Hepatocyte (in vitro differentiated cells): ENCODE data around the gene MAPK14. TPM values are rescaled to one million over a fixed set of nuclear protein-coding genes. Genes with fewer than 3 reads are reported as not detected.

Experiments used
- DNase-seq: peaks from one replicate; pipeline ENCODE4 v3.0.0-alpha.2; 2016; ENCODE audit warnings: low spot score
- H2AFZ ChIP-seq: fragments of 200-600 bp; sonication (generic); 2 replicates; pipeline ENCODE4 v1.6.0; 2016; ENCODE audit warnings: antibody characterized with exemption, mild to moderate bottlenecking
- H3K27ac ChIP-seq: fragments of 200-600 bp; sonication (generic); 2 replicates; pipeline ENCODE4 v1.5.1; 2016; ENCODE audit warnings: mild to moderate bottlenecking
- H3K27me3 ChIP-seq: fragments of 200-600 bp; sonication (generic); 2 replicates; pipeline ENCODE4 v1.6.1; 2016
- H3K36me3 ChIP-seq: fragments of 200-600 bp; sonication (generic); replicated peaks from 2 replicates; pipeline ENCODE4 v1.5.1; 2016; ENCODE audit warnings: low read depth; ENCODE audit not compliant: insufficient read depth
- H3K4me1 ChIP-seq: fragments of 200-600 bp; sonication (generic); 2 replicates; pipeline ENCODE4 v1.5.1; 2016; ENCODE audit warnings: mild to moderate bottlenecking, moderate library complexity; ENCODE audit not compliant: insufficient read depth
- H3K4me2 ChIP-seq: fragments of 200-600 bp; sonication (generic); 2 replicates; pipeline ENCODE4 v1.6.0; 2016
- H3K4me3 ChIP-seq: fragments of 200-600 bp; sonication (generic); 2 replicates; pipeline ENCODE4 v1.5.1; 2016; ENCODE audit warnings: mild to moderate bottlenecking
- H3K79me2 ChIP-seq: fragments of 200-600 bp; sonication (generic); 2 replicates; pipeline ENCODE4 v1.6.0; 2017; ENCODE audit warnings: mild to moderate bottlenecking
- H3K9me2 ChIP-seq: fragments of 200-600 bp; sonication (generic); replicated peaks from 2 replicates; pipeline ENCODE4 v1.6.0; 2017; ENCODE audit warnings: mild to moderate bottlenecking; ENCODE audit not compliant: insufficient read depth
- H3K9me3 ChIP-seq: fragments of 200-600 bp; sonication (generic); 2 replicates; pipeline ENCODE4 v1.5.1; 2016; ENCODE audit warnings: low read depth, mild to moderate bottlenecking
- H4K20me1 ChIP-seq: fragments of 200-600 bp; sonication (generic); 2 replicates; pipeline ENCODE4 v1.6.0; 2016; ENCODE audit warnings: mild to moderate bottlenecking; ENCODE audit not compliant: insufficient read depth, poor library complexity, severe bottlenecking
- EZH2 ChIP-seq: fragments of 200-600 bp; sonication (generic); IDR thresholded peaks from 2 replicates; pipeline ENCODE4 v1.6.1; 2016; ENCODE audit warnings: antibody characterized with exemption, mild to moderate bottlenecking, borderline replicate concordance
- EZH2phosphoT487 ChIP-seq: fragments of 200-600 bp; sonication (generic); IDR thresholded peaks from one replicate; pipeline ENCODE4 v1.6.1; 2018; ENCODE audit warnings: antibody characterized with exemption, mild to moderate bottlenecking, low read depth, moderate library complexity; ENCODE audit not compliant: unreplicated experiment, severe bottlenecking
- WGBS: methylation state at CpG from one replicate; pipeline ENCODE4 v1.1.6; 2016; ENCODE audit warnings: low lambda C conversion rate; ENCODE audit errors: missing lambda C conversion rate; 5-methylcytosine and 5-hydroxymethylcytosine counted together
- polyA plus RNA-seq: library from polyadenylated mRNA; unstranded; fragments of >200 nt; fragmentation: Nextera tagmentation; extraction: Ambion mirVana; gene quantifications from 2 replicates; pipeline ENCODE4 v1.2.1, GENCODE V29; 2016
- total RNA-seq: library from RNA; depleted of rRNA; stranded (reverse); fragments of >200 nt; gene quantifications from 2 replicates; pipeline ENCODE4 v1.2.3, GENCODE V29; 2014
- TF ChIP-seq, protein P1 (sequence below): fragments of 200-600 bp; sonication (generic); IDR thresholded peaks from 2 replicates; pipeline ENCODE4 v1.5.1; 2016; ENCODE audit warnings: antibody characterized with exemption, mild to moderate bottlenecking; ENCODE audit not compliant: poor library complexity

Gene MAPK14
- total and polyA plus RNA-seq, 2 experiments from 2014 or later = 46.8 to 86.5 TPM

- Histone ChIP-seq H2AFZ (no peak overlapping the region), H4K20me1 (peaks cover 8% of the 10 kb centered on the region), H3K4me3 (no peak overlapping the region), H3K4me1 (peaks cover 5% of the 10 kb centered on the region), H3K79me2 (peaks cover 24% of the 10 kb centered on the region), H3K27ac (peak overlapping the region; percentile 11), H3K27me3 (no peaks in the 10 kb centered on the region), H3K9me2 (no peaks in the 10 kb centered on the region), H3K36me3 (no peaks in the 10 kb centered on the region), H3K4me2 (no peak overlapping the region), H3K9me3 (no peaks in the 10 kb centered on the region)
- WGBS = 79% methylated on average over 1 of the region's 1 CpG
- no peak for DNase-seq
- TF ChIP-seq EZH2 (no peak), EZH2phosphoT487 (no peak)
- TF ChIP-seq, protein P1, sequence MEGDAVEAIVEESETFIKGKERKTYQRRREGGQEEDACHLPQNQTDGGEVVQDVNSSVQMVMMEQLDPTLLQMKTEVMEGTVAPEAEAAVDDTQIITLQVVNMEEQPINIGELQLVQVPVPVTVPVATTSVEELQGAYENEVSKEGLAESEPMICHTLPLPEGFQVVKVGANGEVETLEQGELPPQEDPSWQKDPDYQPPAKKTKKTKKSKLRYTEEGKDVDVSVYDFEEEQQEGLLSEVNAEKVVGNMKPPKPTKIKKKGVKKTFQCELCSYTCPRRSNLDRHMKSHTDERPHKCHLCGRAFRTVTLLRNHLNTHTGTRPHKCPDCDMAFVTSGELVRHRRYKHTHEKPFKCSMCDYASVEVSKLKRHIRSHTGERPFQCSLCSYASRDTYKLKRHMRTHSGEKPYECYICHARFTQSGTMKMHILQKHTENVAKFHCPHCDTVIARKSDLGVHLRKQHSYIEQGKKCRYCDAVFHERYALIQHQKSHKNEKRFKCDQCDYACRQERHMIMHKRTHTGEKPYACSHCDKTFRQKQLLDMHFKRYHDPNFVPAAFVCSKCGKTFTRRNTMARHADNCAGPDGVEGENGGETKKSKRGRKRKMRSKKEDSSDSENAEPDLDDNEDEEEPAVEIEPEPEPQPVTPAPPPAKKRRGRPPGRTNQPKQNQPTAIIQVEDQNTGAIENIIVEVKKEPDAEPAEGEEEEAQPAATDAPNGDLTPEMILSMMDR = no peak
Observed at GRCh38 chr6:36025260-36025931, 2.2 kb upstream of the MAPK14 start.

DNA sequence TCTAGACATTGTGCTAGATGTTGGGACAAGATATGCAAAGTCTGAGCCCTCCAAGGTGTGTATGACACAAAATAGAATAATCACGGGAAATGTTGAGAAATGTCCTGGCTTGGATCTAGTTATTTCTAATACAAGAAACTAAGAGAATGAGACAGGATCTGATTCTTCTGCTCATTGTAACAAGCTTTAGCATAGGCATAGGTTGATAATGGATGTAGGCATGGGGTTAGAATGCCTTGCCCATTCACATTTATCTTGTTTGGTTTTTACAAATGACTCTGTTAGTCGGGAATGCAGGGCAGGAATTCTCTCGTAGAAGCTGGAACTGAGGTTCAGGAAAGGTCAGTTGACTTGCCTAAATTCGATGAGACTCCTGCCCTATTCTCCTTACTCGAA is 1.7 kb upstream of the MAPK14 start:
- Histone ChIP-seq H3K36me3 (no peaks in the 10 kb centered on the region), H3K9me2 (no peaks in the 10 kb centered on the region), H3K9me3 (no peaks in the 10 kb centered on the region), H2AFZ (no peak overlapping the region), H4K20me1 (peaks cover 12% of the 10 kb centered on the region), H3K79me2 (peaks cover 29% of the 10 kb centered on the region), H3K4me3 (no peak overlapping the region), H3K4me2 (no peak overlapping the region), H3K27ac (peak overlapping the region; percentile 11), H3K27me3 (no peaks in the 10 kb centered on the region), H3K4me1 (peaks cover 6% of the 10 kb centered on the region)
- TF ChIP-seq, protein P1 = no peak
- TF ChIP-seq EZH2phosphoT487 (no peak), EZH2 (no peak)
- WGBS = 37% methylated on average over 5 of the region's 5 CpGs
- no peak for DNase-seq

GRCh38 chr6:36028088-36028876 is 674 bp downstream of the MAPK14 start:
- H3K4me2 ChIP-seq = peak overlapping the region; percentile 73
- peaks cover 8% of the 10 kb centered on the region for H3K4me1 ChIP-seq
- H3K27me3 ChIP-seq = no peaks in the 10 kb centered on the region
- DNase-seq = peak; percentile 67
- no peaks in the 10 kb centered on the region for H3K9me3 ChIP-seq
- H3K36me3 ChIP-seq = no peaks in the 10 kb centered on the region
- H3K79me2 ChIP-seq = peaks cover 53% of the 10 kb centered on the region
- TF ChIP-seq EZH2phosphoT487 (no peak), EZH2 (no peak)
- TF ChIP-seq, protein P1 = no peak
- peak overlapping the region; percentile 76 for H3K27ac ChIP-seq
- peaks cover 33% of the 10 kb centered on the region for H4K20me1 ChIP-seq
- peak overlapping the region; percentile 2 for H2AFZ ChIP-seq
- 2% methylated on average over 32 of the region's 44 CpGs for WGBS
- H3K9me2 ChIP-seq = no peaks in the 10 kb centered on the region
- H3K4me3 ChIP-seq = peak overlapping the region; percentile 25
